GM23338 (cell line): ENCODE data around the gene TBX18. TPM values are rescaled to one million over a fixed set of nuclear protein-coding genes. Genes with fewer than 3 reads are reported as not detected.

Experiments
- ATAC-seq: fragments of 200-7000 bp; cut with Tn5 transposase; 3 replicates; pipeline ENCODE4 v1.9.1; 2020
- DNase-seq: peaks from one replicate; pipeline ENCODE4 v3.0.0-alpha.2; 2015; ENCODE audit warnings: low spot score
- H2AFZ ChIP-seq: fragments of 200-600 bp; sonication (generic); 2 replicates; pipeline ENCODE4 v1.8.0; 2016; ENCODE audit warnings: antibody characterized with exemption, mild to moderate bottlenecking, moderate library complexity
- H3F3A ChIP-seq: fragments of 200-600 bp; sonication (generic); replicated peaks from 2 replicates; pipeline ENCODE4 v1.8.0; 2017; ENCODE audit warnings: antibody characterized with exemption, mixed run types, low read depth
- H3K27ac ChIP-seq: fragments of 200-600 bp; sonication (generic); 2 replicates; pipeline ENCODE4 v1.6.1; 2016; ENCODE audit warnings: low read depth
- H3K27me3 ChIP-seq: fragments of 200-600 bp; sonication (generic); 2 replicates; pipeline ENCODE4 v1.8.0; 2016; ENCODE audit warnings: mild to moderate bottlenecking, mixed run types, moderate library complexity; ENCODE audit not compliant: insufficient read depth
- H3K36me3 ChIP-seq: fragments of 200-600 bp; sonication (generic); 2 replicates; pipeline ENCODE4 v1.8.0; 2016; ENCODE audit warnings: mild to moderate bottlenecking; ENCODE audit not compliant: insufficient read depth
- H3K4me1 ChIP-seq: fragments of 200-600 bp; sonication (generic); 2 replicates; pipeline ENCODE4 v1.8.0; 2016; ENCODE audit warnings: mild to moderate bottlenecking, moderate library complexity; ENCODE audit not compliant: insufficient read depth
- H3K4me2 ChIP-seq: fragments of 200-600 bp; sonication (generic); 2 replicates; pipeline ENCODE4 v1.7.1; 2017; ENCODE audit warnings: mixed run types
- H3K4me3 ChIP-seq: fragments of 200-600 bp; sonication (generic); 2 replicates; pipeline ENCODE4 v1.6.1; 2016; ENCODE audit warnings: mixed run types
- H3K79me2 ChIP-seq: fragments of 200-600 bp; sonication (generic); replicated peaks from 2 replicates; pipeline ENCODE4 v1.8.0; 2017; ENCODE audit warnings: mild to moderate bottlenecking; ENCODE audit not compliant: insufficient read depth
- H3K9me2 ChIP-seq: fragments of 200-600 bp; sonication (generic); 2 replicates; pipeline ENCODE4 v1.8.0; 2017; ENCODE audit not compliant: insufficient read depth
- H4K20me1 ChIP-seq: fragments of 200-600 bp; sonication (generic); replicated peaks from 2 replicates; pipeline ENCODE4 v1.8.0; 2017; ENCODE audit warnings: mild to moderate bottlenecking; ENCODE audit not compliant: insufficient read depth
- H3K27ac Mint-ChIP-seq: 2 replicates; pipeline ENCODE4 v1.8.0; 2020; ENCODE audit warnings: inconsistent platforms, mild to moderate bottlenecking, moderate library complexity, mixed read lengths
- H3K27me3 Mint-ChIP-seq: 3 replicates; pipeline ENCODE4 v1.8.0; 2022; ENCODE audit warnings: low read depth, mild to moderate bottlenecking, moderate library complexity, mixed read lengths, inconsistent platforms; ENCODE audit not compliant: insufficient read depth, poor library complexity
- H3K36me3 Mint-ChIP-seq: 3 replicates; pipeline ENCODE4 v1.8.0; 2021; ENCODE audit warnings: low read depth, mild to moderate bottlenecking, inconsistent platforms, moderate library complexity, mixed read lengths
- H3K4me1 Mint-ChIP-seq: 3 replicates; pipeline ENCODE4 v1.8.0; 2020; ENCODE audit warnings: mild to moderate bottlenecking, inconsistent platforms, mixed read lengths
- H3K4me3 Mint-ChIP-seq: 3 replicates; pipeline ENCODE4 v1.8.0; 2021; ENCODE audit warnings: moderate library complexity, mild to moderate bottlenecking, inconsistent platforms, mixed read lengths
- H3K9me3 Mint-ChIP-seq: 3 replicates; pipeline ENCODE4 v1.8.0; 2020; ENCODE audit warnings: moderate library complexity, mild to moderate bottlenecking, inconsistent platforms, mixed read lengths
- CREB1 ChIP-seq: fragments of 250-450 bp; sonication (Bioruptor Pico); IDR thresholded peaks from 2 replicates; pipeline ENCODE4 v1.5.0; 2020; ENCODE audit warnings: low read depth, mild to moderate bottlenecking, moderate library complexity
- ETS1 ChIP-seq: IDR thresholded peaks from 2 replicates; pipeline ENCODE4 v1.6.1; 2016; ENCODE audit warnings: antibody characterized with exemption
- EZH2 ChIP-seq: fragments of 200-600 bp; sonication (generic); IDR thresholded peaks from one replicate; pipeline ENCODE4 v1.8.0; 2017; ENCODE audit warnings: antibody characterized with exemption, mild to moderate bottlenecking, low read depth; ENCODE audit not compliant: unreplicated experiment
- EZH2phosphoT487 ChIP-seq: fragments of 200-600 bp; sonication (generic); IDR thresholded peaks from one replicate; pipeline ENCODE4 v1.8.1; 2018; ENCODE audit warnings: antibody characterized with exemption; ENCODE audit not compliant: unreplicated experiment
- JUNB ChIP-seq: IDR thresholded peaks from one replicate; pipeline ENCODE4 v1.6.1; 2016; ENCODE audit warnings: antibody characterized with exemption; ENCODE audit not compliant: unreplicated experiment
- NANOG ChIP-seq: IDR thresholded peaks from 2 replicates; pipeline ENCODE4 v1.6.1; 2016; ENCODE audit warnings: antibody characterized with exemption, borderline replicate concordance
- POLR2AphosphoS5 ChIP-seq: IDR thresholded peaks from 2 replicates; pipeline ENCODE4 v1.6.1; 2016; ENCODE audit warnings: antibody characterized with exemption, low read depth
- STAT1 ChIP-seq: IDR thresholded peaks from one replicate; pipeline ENCODE4 v1.6.1; 2016; ENCODE audit warnings: antibody characterized with exemption; ENCODE audit not compliant: unreplicated experiment
- ZNF114 ChIP-seq: fragments of 250-450 bp; sonication (Bioruptor Pico); IDR thresholded peaks from 2 replicates; pipeline ENCODE4 v1.5.0; 2020; ENCODE audit warnings: mild to moderate bottlenecking, moderate library complexity
- ZNF331 ChIP-seq: fragments of 250-450 bp; sonication (Bioruptor Pico); IDR thresholded peaks from 2 replicates; pipeline ENCODE4 v1.5.0; 2020; ENCODE audit warnings: low read depth, mild to moderate bottlenecking, moderate library complexity
- polyA plus RNA-seq: library from polyadenylated mRNA; unstranded; fragments of >200 nt; fragmentation: Nextera tagmentation; extraction: Ambion mirVana; gene quantifications from 2 replicates; pipeline ENCODE4 v1.2.1, GENCODE V29; 2016
- total RNA-seq: library from RNA; depleted of rRNA; stranded (reverse); fragments of >200 nt; shearing (Covaris generic); gene quantifications from 2 replicates; pipeline ENCODE4 v1.2.3, GENCODE V29; 2014
- TF ChIP-seq, protein P1 (sequence below): fragments of 250-450 bp; sonication (Bioruptor Pico); IDR thresholded peaks from 2 replicates; pipeline ENCODE4 v1.5.0; 2020; ENCODE audit warnings: mild to moderate bottlenecking, moderate library complexity
- TF ChIP-seq, protein P2 (sequence below), 2 experiments: fragments of 200-600 bp in 1 of 2; sonication (generic) in 1 of 2; conservative IDR thresholded peaks; 2 replicates each; pipeline versions ENCODE4 v1.5.1 to v1.6.1; 2016 to 2017; ENCODE audit warnings: antibody characterized with exemption in 2 of 2, low read depth in 2 of 2, mild to moderate bottlenecking in 2 of 2, moderate library complexity in 1 of 2

Gene TBX18
- total and polyA plus RNA-seq, 2 experiments from 2014 or later, result 0.03 TPM; not detected in 1

GRCh38 chr6:84796343-84796742, 31.9 kb upstream of the TBX18 start (continued):
- TF ChIP-seq, protein P1, sequence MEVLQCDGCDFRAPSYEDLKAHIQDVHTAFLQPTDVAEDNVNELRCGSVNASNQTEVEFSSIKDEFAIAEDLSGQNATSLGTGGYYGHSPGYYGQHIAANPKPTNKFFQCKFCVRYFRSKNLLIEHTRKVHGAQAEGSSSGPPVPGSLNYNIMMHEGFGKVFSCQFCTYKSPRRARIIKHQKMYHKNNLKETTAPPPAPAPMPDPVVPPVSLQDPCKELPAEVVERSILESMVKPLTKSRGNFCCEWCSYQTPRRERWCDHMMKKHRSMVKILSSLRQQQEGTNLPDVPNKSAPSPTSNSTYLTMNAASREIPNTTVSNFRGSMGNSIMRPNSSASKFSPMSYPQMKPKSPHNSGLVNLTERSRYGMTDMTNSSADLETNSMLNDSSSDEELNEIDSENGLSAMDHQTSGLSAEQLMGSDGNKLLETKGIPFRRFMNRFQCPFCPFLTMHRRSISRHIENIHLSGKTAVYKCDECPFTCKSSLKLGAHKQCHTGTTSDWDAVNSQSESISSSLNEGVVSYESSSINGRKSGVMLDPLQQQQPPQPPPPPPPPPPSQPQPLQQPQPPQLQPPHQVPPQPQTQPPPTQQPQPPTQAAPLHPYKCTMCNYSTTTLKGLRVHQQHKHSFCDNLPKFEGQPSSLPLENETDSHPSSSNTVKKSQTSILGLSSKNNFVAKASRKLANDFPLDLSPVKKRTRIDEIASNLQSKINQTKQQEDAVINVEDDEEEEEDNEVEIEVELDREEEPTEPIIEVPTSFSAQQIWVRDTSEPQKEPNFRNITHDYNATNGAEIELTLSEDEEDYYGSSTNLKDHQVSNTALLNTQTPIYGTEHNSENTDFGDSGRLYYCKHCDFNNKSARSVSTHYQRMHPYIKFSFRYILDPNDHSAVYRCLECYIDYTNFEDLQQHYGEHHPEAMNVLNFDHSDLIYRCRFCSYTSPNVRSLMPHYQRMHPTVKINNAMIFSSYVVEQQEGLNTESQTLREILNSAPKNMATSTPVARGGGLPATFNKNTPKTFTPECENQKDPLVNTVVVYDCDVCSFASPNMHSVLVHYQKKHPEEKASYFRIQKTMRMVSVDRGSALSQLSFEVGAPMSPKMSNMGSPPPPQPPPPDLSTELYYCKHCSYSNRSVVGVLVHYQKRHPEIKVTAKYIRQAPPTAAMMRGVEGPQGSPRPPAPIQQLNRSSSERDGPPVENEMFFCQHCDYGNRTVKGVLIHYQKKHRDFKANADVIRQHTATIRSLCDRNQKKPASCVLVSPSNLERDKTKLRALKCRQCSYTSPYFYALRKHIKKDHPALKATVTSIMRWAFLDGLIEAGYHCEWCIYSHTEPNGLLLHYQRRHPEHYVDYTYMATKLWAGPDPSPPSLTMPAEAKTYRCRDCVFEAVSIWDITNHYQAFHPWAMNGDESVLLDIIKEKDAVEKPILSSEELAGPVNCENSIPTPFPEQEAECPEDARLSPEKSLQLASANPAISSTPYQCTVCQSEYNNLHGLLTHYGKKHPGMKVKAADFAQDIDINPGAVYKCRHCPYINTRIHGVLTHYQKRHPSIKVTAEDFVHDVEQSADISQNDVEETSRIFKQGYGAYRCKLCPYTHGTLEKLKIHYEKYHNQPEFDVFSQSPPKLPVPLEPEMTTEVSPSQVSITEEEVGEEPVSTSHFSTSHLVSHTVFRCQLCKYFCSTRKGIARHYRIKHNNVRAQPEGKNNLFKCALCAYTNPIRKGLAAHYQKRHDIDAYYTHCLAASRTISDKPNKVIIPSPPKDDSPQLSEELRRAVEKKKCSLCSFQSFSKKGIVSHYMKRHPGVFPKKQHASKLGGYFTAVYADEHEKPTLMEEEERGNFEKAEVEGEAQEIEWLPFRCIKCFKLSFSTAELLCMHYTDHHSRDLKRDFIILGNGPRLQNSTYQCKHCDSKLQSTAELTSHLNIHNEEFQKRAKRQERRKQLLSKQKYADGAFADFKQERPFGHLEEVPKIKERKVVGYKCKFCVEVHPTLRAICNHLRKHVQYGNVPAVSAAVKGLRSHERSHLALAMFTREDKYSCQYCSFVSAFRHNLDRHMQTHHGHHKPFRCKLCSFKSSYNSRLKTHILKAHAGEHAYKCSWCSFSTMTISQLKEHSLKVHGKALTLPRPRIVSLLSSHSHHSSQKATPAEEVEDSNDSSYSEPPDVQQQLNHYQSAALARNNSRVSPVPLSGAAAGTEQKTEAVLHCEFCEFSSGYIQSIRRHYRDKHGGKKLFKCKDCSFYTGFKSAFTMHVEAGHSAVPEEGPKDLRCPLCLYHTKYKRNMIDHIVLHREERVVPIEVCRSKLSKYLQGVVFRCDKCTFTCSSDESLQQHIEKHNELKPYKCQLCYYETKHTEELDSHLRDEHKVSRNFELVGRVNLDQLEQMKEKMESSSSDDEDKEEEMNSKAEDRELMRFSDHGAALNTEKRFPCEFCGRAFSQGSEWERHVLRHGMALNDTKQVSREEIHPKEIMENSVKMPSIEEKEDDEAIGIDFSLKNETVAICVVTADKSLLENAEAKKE (CRISPR knock-in tag), result no peak
- TF ChIP-seq ZNF331 (CRISPR knock-in tag), result no peak
- no peak for TF ChIP-seq POLR2AphosphoS5
- TF ChIP-seq STAT1, result no peak
- TF ChIP-seq CREB1 (CRISPR knock-in tag), result no peak
- TF ChIP-seq EZH2phosphoT487, result no peak
- TF ChIP-seq ZNF114 (CRISPR knock-in tag), result no peak

DNA sequence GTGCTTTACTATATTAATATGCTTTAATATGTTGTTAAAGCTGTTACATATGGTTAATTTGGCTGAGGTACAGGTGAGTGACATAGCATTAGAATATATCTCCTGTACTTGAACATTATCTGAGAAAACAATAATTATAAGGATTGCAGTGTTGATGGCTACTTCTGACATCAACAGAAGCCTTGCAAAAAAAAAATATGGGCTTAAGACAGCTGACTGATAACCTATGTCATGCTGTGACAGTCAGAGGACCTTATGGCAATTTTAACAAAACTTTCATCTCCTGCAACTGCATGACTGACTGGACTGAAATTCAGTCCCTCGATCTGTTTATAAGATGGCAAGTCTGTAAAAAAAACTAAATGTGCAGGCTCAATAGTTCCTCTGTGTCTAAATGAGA, 27.5 kb upstream of the TBX18 start:
- Histone ChIP-seq H3F3A (no peaks in the 10 kb centered on the region), H3K4me1 (no peaks in the 10 kb centered on the region), H2AFZ (no peak overlapping the region), H3K4me2 (no peak overlapping the region), H3K27ac (no peak overlapping the region), H3K9me2 (peaks cover 12% of the 10 kb centered on the region), H3K79me2 (no peaks in the 10 kb centered on the region), H3K36me3 (no peaks in the 10 kb centered on the region), H4K20me1 (no peaks in the 10 kb centered on the region), H3K4me3 (no peak overlapping the region), H3K27me3 (no peaks in the 10 kb centered on the region)
- H3K4me1 Mint-ChIP-seq, result no peaks in the 10 kb centered on the region; the same call in 2 of the 3 replicates
- H3K4me3 Mint-ChIP-seq, result no peak overlapping the region
- peaks cover 6% of the 10 kb centered on the region; the same call in 1 of the 3 replicates for H3K36me3 Mint-ChIP-seq
- ATAC-seq, result no peak
- DNase-seq, result no peak
- no peaks in the 10 kb centered on the region for H3K27me3 Mint-ChIP-seq
- H3K27ac Mint-ChIP-seq, result 0 out of 2 replicates have a peak overlapping the region, but pooled peaks have one; percentile 77
- peaks cover 16% of the 10 kb centered on the region for H3K9me3 Mint-ChIP-seq
- TF ChIP-seq, protein P2, sequence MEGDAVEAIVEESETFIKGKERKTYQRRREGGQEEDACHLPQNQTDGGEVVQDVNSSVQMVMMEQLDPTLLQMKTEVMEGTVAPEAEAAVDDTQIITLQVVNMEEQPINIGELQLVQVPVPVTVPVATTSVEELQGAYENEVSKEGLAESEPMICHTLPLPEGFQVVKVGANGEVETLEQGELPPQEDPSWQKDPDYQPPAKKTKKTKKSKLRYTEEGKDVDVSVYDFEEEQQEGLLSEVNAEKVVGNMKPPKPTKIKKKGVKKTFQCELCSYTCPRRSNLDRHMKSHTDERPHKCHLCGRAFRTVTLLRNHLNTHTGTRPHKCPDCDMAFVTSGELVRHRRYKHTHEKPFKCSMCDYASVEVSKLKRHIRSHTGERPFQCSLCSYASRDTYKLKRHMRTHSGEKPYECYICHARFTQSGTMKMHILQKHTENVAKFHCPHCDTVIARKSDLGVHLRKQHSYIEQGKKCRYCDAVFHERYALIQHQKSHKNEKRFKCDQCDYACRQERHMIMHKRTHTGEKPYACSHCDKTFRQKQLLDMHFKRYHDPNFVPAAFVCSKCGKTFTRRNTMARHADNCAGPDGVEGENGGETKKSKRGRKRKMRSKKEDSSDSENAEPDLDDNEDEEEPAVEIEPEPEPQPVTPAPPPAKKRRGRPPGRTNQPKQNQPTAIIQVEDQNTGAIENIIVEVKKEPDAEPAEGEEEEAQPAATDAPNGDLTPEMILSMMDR (conservative IDR thresholded peaks at IDR 0.05; ENCODE audit: low read depth in 2 of 2), result no peak
- TF ChIP-seq ETS1 (no peak), STAT1 (no peak), NANOG (no peak), EZH2phosphoT487 (no peak), JUNB (no peak), EZH2 (no peak), CREB1 (CRISPR knock-in tag) (no peak), ZNF114 (CRISPR knock-in tag) (no peak), POLR2AphosphoS5 (no peak)
